H54 (cell line): ENCODE data around the gene ZC3H13.
"Not testable (repeated sequence)": the region's sequence is repeated elsewhere in the genome, so short reads cannot be mapped to it uniquely, and the experiment has no call there.

Source experiments
- DNase-seq: peaks from one replicate; pipeline ENCODE4 v3.0.0; 2011; ENCODE audit warnings: low spot score, mixed read lengths; ENCODE audit not compliant: insufficient read length
- FAIRE-seq: peaks from 3 replicates; lab custom pipeline; 2011; peaks lifted over from hg19 to GRCh38; lab: Jason Lieb, UNC
- POLR2A ChIP-seq: IDR thresholded peaks from 2 replicates; pipeline ENCODE4 v1.6.1; 2011; ENCODE audit warnings: low read depth, mild to moderate bottlenecking, low read length

Gene ZC3H13

DNA sequence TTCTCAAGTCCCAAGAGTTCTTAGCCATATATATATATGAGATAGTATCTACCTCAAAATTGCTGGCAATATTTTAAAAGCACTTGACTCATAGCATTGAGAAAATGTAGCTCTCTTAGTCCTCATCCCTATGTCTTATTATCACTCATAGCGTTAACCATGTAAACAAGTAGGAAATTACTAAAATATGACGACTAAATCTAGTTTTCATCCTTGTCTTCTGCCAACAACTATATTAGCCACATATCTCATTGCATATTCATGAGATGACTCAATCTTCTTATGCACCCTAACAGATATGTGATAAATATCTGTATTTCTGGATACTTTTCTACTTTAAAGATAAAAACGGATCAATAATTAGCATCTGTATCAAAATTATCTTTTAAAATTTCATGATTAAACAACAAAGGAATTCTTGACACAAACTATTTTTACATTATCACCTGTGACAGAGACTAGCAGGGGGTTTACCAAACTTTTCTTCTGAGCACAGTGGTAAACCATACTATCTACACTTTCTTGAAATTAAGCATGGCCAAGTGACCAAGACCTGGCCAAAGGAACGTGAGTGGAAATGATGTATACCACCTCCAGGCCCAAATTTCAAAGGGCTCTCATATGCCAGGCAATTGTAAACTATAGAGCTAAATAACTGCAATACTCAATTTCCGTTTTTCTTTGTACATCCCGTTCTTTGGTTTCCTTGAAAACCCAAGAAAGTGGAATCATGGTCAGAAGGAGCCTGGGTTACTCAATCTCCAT, 45.7 kb downstream of the ZC3H13 start:
- DNase-seq (no peak), FAIRE-seq (no peak)
- TF ChIP-seq POLR2A: no peak

DNA sequence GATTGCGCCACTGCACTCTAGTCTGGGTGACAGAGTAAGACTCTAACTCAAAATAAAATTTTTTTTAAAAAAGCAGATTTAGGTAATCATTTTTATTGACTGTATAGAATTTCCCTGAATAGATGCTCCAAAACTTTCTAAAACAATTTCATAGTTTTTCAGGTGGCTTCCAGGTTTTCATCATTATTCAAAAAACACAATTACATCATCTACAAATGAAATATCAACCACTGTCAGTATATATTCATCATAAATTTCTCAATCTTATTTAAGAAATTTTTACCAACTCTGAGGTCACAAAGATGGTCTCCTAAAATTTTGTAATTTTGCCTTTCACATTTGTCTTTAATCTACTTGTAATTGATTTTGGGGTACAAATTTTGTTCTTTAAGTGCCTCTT, 48.1 kb downstream of the ZC3H13 start:
- TF ChIP-seq POLR2A: no peak
- FAIRE-seq (no peak), DNase-seq (no peak)

DNA sequence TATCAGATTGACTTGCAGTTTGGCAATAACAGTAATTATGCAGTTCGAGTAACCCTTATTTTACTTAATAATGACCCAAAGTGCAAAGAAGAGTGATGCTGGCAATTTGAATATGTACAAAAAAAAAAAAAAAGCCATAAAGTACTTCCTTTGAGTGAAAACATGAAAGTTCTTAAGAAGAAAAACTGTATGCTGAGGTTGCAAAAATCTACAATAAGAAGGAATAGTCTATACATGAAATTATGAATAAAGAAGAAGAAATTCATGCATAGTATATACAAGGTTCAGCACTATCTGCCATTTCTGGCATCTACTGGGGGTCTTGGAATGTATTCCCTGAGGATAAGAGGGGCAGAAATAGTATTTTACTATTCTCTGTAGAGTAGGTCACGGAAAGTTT, 55.9 kb downstream of the ZC3H13 start:
- DNase-seq: no peak
- TF ChIP-seq POLR2A: no peak
- FAIRE-seq: no peak

DNA sequence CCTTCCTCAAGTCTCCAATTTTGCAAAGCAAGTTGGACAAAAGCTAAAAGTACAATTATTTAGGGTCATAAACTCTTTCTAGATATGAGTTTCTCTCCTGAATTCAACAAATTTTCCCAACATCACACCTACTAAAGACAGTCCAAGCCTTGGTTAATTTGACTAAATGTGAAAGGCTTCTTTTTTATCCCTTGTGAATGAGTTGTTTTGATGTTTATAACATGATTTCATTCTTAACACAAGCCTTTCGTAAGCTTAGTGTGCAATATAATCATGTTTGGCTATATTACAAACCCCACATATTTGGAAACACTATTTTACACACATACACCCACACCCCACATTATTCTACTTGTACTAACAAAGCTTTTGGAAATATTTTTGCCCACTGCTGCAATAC, 57.3 kb downstream of the ZC3H13 start:
- TF ChIP-seq POLR2A: no peak
- no peak for DNase-seq
- FAIRE-seq: no peak

DNA sequence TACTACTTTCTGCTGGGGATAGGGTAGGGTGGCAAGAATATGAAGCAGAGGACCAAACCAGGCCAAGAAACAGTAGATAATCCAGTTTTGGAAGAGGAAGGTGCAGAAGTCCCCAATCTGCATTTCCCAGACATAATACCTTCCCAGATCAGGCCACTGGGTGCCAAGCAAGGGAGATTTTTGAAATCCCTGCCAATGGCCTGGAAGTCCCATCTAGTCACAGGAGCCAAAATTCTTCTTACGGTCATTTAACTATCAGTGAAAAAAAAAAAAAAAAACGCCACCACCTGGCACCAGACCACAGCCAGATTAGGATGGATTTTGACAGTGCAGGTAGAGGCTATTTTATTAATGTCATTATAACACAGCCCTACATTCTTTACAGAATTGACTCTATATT, 57.8 kb downstream of the ZC3H13 start:
- DNase-seq (no peak), FAIRE-seq (no peak)
- no peak for TF ChIP-seq POLR2A

DNA sequence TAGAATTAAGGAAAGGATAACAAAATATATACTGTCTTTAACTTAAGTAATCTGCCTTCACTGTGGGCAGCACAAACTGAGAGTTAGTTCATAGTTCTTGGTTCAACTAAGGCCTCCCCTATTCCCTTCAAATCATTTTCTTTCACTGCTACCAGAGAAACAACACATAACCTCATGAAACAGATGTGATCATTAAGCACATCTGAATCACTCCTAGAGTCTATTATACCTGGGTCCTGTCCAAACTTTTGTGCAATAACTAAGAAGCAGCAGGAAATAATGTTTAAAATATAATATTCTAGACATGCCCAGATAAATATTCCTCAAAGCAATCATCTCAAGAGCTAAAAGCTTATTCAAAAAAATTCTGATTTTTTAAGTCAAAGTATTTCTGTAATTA, 62.9 kb downstream of the ZC3H13 start:
- FAIRE-seq: no peak
- no peak for TF ChIP-seq POLR2A
- no peak for DNase-seq

DNA sequence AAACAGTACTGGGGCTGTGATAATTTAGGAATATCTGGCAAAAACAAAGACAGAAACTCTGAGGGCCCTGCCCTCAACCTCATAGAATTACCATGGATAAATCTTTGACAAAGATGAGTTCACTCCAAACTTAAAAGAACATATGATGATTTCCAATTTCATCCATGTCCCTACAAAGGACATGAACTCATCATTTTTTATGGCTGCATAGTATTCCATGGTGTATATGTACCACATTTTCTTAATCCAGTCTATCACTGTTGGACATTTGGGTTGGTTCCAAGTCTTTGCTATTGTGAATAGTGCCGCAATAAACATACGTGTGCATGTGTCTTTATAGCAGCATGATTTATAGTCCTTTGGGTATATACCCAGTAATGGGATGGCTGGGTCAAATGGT, 71.4 kb downstream of the ZC3H13 start:
- FAIRE-seq, DNase-seq: not testable (repeated sequence)

DNA sequence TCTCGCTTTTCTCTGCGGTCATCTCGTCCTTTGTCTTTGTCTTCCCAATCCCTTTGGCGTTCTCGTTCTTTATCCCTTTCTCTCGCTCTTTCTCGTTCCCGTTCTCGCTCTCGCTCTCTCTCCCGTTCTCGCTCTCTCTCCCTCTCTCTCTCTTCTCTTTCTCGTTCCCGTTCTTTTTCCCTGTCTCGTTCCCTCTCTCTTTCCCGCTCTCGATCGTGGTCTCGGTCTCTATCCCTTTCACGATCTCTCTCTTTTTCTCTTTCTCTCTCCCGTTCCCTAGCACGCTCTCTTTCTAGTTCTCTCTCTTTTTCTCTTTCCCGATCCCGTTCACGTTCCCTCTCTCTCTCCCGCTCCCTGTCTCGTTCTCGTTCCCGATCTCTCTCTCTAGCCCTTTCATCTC, 77.2 kb downstream of the ZC3H13 start:
- no peak for FAIRE-seq
- no peak for TF ChIP-seq POLR2A
- no peak for DNase-seq

DNA sequence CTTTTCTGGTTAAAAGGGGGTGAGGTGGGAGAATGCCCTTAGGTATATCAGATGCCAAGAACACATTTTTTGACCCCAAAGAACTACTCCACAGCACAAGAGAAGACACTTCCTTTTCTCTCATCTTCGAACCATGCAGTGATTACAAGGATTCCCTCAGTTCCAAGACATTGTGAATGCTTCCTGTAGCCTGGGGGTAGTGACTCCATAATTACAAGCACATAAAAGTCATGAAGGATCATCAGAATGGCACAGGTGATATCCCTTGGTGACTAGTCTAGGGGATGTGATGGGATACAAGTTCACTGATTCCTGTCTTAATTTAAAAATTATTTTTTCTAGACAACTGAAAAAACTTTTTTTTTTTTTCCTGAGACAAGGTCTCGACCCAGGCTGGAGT, 78.0 kb downstream of the ZC3H13 start:
- no peak for TF ChIP-seq POLR2A
- no peak for DNase-seq
- FAIRE-seq: no peak

DNA sequence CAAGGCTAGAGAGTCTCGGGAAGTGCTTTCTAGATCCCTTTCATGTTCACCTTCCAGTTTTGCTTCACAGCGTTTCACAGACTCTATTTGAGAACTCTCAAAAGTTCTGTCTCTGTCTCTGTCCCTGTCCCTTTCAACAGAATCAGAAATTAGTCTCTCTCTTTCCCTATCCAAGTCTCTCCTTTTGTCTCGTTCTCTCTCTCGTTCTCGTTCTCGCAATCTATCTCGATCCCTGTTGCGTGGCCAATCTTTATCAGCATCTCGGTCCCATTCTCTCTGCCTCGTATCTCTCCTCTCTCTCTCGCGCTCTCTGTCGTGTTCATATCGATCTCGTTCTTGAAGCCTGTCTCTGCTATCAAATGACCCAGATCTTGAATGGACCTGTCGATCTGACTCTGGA, 85.0 kb downstream of the ZC3H13 start:
- FAIRE-seq (no peak), DNase-seq (no peak)
- TF ChIP-seq POLR2A: no peak

DNA sequence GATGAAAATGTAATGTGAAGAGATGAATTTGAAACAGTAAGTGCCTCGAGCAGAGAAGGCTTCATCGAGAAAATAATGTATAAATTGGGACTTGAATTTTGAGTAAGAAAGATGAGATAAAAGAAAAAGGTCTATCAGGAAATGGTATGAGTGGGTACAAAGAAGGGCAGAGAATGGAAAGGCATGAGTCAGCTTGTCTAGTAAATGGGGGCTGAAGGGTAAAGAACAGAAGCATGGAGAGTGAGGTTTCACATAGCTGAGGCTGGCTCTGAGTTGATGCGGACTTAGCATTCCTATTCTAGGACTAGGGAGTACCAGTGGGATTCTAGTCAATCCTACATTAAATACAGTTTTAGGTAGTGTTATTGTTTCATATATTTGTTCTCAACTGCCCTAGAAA, 85.8 kb downstream of the ZC3H13 start:
- no peak for FAIRE-seq
- TF ChIP-seq POLR2A: no peak

DNA sequence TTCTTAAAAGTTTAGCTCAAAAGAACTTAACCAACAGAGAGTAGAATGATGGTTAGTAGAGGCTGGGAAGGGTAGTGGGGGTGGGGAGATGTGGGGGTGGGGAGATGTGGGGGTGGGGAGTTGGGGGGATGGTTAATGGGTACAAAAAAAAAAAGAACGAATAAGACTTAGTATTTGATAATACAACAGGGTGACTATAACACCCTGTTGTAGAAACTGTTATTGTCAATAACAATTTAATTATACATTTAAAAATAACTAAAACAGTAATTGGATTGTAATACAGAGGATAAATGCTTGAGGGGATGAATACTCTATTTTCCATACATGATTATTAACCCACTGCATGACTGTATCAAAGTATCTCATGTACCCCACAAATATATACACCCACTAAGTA, 91.1 kb downstream of the ZC3H13 start:
- no peak for TF ChIP-seq POLR2A
- no peak for FAIRE-seq
- DNase-seq: no peak

More for the DNA sequence above, 85.8 kb downstream of the ZC3H13 start:
- no peak for DNase-seq

DNA sequence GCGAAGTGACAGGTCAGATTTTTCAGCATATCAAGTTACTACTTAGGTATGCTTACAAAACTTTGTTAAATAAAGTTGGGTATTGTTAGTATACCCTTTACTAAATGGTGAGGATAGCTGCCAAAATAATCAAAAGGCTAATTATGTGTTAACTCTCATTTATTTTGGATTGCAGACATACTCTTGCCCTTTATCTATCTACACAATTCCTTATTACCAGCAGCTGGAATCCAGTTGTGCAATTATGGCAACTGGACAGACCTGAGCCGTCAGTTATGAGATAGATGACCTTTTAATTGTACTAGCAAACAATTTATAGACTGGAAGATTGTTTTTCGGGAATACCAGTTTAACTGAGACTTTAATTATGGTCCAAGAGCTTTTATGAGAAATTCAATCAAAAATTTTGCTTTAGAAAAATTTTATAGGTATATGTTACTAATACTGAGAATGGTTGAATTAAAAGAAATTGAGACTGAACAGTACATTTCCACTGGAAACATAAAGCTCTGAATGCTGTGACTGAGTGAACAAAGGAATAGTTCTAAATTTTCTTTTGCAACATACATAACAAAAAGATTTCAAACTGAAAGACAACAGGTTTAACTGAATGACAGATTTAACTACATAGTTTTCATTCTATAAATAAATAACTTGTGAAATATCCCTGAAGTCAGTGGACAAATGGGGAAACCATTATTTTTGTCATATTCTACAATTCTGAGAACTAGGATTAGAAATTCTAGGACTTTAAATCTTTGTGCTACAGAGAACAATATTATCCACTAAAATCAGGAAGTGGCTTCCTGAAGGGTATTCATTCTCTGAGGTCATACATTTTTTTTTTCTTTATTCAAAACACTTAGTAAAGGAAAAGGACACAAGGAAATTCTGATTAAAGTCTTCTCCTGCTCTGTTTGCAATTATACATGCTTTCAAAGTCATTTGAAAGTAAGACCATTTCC, 97.4 kb downstream of the ZC3H13 start:
- FAIRE-seq (no peak), DNase-seq (no peak)
- TF ChIP-seq POLR2A: no peak

DNA sequence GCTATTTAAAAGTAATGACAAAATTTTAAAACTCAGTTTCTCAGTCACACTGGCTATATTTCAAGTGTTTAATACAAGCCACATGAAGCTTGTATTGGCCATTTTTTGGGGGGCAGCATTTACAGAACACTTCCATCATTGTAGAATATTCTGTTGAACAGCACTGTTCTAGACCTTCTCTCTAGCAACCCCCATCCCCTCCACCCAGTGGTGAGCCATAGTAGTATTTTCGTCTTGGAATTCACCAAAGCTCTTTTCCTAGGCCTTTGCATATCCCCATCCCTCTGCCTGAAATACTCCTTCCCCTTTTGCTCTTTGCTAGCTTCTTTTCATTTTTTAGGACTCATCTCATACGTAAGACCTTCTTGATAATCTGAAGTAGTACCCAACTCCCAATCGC, 99.5 kb downstream of the ZC3H13 start:
- DNase-seq: no peak
- no peak for TF ChIP-seq POLR2A
- FAIRE-seq: no peak
